OCI-LY3 (cell line): ENCODE results near the gene PRSS56.

Experiments
- EZH2phosphoT487 ChIP-seq: fragments of 200-600 bp; shearing (Covaris generic); IDR thresholded peaks from 2 replicates; pipeline ENCODE4 v1.6.1; 2018; ENCODE audit warnings: antibody characterized with exemption, mixed run types, low read depth
- TF ChIP-seq, protein P1 (sequence below): fragments of 200-600, 300-600 bp; sonication (generic); IDR thresholded peaks from 2 replicates; pipeline ENCODE4 v1.5.1; 2014; ENCODE audit warnings: antibody characterized with exemption, low read length, low read depth

DNA sequence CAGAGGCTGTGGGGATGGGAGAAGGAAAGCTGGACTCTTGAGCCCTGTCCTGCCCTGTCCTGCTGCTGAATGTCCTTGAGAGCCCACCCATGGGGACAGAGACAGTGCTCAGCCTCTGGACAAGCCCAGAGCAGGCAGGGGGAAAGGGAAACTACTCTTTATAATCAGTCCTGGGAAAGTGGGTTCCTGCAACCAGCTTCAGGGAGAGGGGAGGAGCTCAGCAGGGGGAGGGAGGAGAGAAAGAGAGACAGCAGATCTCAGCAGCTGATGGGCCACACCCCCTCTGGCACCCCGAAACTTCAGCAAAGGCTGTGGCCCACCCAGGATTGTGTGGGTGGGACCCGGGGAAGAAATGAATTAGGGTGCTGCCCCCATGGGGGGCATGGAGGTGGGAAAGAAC is 44.1 kb upstream of the PRSS56 start:
- TF ChIP-seq, protein P1, sequence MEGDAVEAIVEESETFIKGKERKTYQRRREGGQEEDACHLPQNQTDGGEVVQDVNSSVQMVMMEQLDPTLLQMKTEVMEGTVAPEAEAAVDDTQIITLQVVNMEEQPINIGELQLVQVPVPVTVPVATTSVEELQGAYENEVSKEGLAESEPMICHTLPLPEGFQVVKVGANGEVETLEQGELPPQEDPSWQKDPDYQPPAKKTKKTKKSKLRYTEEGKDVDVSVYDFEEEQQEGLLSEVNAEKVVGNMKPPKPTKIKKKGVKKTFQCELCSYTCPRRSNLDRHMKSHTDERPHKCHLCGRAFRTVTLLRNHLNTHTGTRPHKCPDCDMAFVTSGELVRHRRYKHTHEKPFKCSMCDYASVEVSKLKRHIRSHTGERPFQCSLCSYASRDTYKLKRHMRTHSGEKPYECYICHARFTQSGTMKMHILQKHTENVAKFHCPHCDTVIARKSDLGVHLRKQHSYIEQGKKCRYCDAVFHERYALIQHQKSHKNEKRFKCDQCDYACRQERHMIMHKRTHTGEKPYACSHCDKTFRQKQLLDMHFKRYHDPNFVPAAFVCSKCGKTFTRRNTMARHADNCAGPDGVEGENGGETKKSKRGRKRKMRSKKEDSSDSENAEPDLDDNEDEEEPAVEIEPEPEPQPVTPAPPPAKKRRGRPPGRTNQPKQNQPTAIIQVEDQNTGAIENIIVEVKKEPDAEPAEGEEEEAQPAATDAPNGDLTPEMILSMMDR = no peak
- TF ChIP-seq EZH2phosphoT487 = no peak
